ENCODE data around the gene FFAR2. TPM values are rescaled to one million over a fixed set of nuclear protein-coding genes. Genes with fewer than 3 reads are reported as not detected.

FFAR2 gene
- total RNA-seq, 1 experiment from 2014 or later = not detected

DNA sequence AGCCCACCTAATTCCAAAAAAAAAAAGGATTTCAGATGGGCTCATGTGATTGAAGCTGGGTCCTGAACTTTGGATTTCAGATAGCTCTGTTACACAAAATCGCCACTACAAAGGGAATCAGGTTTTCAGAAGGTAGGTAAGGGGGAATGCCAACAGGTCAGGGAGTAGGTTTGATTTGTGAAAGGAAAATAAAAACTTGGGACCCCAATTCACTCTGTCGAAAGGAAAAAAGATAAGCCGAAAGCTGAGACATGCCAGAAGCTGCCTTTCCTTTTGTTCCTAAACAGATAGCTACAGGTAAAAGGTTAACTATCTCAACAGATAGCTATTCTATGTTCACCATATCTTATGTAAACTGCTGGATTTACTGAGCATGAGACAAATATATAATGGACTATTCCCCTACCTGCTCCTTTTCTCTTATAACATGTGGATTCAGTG lies 38.2 kb downstream of the FFAR2 start:
- DNase-seq (ENCODE audit: low read depth) = no peak

DNA sequence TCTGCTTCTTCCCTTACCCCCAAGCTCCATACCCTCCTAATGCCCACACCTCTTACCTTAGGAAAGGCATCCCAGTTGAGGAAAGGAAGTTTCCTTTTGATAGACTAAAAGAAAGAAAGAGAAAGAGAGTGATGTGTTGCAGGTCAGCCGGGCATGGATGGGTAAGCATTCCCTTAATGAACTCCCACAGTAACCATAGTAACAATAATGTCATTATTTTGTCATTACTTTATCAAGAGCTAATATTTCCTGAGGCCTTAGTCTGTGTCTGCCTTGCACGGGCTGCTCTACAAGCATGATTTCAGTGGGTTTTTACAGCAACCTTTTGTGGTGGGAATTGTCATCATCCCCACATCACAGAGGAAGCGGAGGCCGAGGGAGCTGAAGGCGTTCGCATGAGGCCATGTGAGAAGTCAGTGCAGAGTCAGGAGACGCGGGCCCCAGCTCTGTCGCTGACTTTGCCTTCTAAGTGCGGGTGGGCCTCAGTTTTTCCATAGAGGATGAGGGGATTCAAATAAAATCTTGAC lies 39.7 kb downstream of the FFAR2 start:
- no peak for DNase-seq (ENCODE audit: low read depth)

DNA sequence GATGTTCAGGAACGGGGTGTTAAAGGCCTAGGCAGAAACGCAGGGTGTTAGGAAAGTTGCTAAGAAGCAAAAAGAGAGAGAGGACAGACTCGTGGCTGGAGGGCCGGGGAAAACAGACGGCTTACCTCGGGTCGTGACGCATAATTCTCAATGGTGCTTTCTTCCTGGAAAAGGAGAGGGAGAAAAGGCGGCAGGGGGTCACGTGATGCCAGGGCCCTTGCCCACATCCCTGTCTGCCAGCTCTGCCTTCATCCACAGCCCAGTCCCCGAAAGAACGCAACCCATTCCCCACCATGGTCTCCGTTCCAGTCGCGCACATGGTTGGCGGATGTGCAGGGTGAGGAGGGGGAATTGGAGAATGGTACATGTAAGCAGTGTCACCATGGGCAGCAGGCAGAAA lies 40.6 kb downstream of the FFAR2 start:
- no peak for DNase-seq (ENCODE audit: low read depth)

DNA sequence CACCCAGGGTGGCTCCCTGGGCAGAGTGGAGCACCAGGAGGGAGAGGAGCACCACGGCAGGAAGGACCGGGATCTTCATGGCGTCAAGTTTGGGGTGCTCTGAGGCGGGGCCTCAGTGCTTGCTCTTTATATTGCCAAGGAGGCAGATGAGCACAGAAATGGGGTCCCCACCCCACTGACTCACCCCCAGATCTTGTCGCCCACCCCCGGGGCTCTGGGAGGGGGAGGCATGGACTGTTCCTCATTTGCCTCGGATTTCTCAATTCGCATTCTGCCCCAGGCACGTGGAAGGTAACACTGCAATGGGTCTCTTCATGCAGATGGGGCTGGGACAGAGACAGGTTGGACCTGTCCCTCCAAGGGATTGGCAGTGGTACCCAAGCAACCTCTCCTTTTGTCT lies 42.3 kb downstream of the FFAR2 start, which contains the start of gene KRTDAP:
TSS of gene KRTDAP (minus strand) at position 101 of the 400 bp plus-strand sequence. CDS start at position 79, 22 bp downstream.
- DNase-seq (ENCODE audit: low read depth) = no peak

DNA sequence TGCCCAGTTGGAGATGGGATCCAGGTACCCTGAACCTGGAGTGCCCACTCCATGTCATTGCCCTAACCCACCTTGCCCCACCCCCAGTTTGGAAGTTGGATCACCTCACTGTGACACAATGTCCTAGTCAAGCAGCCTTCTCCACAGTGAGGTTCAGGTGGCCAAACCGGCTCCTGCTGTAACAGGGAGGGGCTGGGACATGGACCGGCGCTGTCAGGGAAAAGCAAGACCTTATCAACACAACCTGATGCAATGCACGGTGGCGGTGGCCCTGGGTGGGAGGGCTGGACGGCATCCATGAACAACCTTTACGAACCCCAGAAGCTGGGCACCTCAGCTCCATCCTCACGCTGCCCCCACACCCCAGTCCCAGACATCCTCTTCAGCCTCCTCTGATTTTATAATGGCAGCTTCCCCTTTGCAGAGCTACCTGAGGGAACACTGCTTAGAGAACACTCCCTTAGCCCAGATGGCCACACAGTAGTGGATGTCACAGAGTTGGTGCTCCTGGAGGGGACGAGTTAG lies 43.8 kb downstream of the FFAR2 start:
- no peak for DNase-seq (ENCODE audit: low read depth)

DNA sequence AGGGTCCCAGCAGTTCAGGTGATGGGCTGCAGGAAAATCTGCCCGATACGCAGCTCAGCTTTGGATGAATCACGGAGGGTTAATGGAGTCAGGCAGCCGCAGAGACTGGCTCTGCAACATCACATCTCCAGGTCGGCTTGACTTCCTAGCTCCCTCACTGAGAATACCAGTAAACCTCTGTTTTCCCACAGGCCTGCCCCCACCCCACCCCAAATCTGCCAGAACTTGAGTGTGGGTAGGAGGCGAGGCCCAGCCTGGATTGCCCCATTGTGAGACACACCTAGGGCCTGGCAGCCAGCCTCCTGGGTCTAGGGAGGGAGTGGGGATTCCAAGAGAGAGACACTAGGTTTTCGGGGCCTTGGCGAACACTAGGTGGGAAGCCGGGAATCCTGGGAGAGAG lies 45.9 kb downstream of the FFAR2 start:
- no peak for DNase-seq (ENCODE audit: low read depth)

DNA sequence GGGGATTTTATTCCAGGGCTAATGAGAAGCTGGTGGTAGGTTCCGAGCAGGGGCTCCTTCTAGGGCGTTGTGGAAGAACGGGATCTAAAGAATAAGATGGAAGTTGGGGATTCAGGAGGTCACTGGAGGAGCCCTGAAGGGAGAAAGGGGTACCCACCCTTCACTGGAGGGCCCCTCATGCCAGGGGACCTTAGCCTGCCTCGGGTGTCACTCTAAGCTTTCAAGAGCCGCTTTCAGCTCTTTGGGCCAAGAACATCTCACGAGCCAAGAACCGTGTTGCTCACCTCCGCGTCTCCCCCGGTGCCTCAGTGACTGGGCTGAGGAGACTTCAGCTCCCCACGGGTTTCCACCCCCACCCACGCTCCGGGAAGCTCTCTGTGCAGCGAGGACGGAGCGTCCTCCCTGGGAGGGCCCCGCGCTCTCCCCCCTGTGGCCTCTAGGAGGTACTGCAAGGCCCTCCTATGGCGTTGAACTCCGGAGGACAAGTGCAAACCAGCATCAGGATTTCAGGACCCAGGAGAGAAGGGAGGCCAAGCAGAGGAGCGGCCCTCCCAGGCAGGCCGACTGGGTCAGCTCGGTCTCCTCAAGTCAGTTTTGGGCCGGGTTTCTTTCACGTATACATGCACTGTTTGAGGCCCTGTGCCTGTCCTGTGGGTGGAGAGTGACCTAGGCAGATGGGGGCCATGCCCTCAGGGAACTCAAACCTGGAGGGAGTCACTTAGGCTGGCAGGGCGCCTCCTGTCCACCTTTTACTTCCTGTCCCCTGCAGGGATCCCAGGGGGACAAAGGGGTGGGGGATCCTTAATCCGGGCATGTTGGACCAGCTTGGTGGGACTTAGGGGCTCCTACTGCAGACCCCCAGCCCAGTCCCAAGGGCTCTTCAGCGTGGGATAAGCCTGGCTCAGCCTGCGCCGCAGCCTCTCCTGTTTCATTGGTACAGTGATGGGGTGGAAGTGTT lies 47.3 kb downstream of the FFAR2 start:
- DNase-seq (ENCODE audit: low read depth) = peak; percentile 58

DNA sequence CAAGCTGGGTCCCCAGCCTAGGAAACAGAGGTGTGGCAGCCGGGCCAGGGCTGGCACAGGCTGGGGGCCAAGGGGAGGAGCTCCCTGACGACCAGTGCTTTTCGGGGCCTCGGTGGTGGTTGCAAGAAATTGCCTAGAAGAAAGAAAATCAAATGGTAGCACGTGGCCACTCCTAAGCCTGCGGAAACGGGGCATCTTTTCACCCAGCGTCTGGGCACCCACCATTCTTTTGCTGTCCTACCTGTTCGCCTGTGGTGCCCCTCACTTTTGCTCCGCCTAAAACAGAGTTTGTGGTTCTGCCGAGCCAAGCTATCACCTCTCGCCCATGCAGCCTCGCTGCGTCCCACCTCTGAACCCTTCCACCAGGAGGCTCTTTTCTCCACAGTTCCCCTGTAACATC lies 49.3 kb downstream of the FFAR2 start:
- DNase-seq (ENCODE audit: low read depth) = no peak

DNA sequence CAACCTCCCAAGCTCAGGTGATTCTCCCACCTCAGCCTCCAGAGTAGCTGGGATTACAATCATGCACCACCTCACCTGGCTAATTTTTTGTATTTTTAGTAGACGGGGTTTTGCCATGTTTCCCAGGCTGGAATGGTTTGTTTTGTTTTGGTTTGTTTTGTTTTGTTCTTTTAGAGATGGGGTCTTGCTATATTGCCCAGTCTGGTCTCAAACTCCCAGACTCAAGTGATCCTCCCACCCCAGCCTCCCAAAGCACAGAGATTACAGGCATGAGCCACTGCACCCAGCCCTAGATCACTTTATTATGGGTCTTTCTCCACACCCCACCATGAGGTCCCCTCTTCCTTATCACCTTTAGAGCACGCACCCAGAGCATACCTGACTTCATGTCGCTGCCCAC lies 50.2 kb downstream of the FFAR2 start:
- no peak for DNase-seq (ENCODE audit: low read depth)

DNA sequence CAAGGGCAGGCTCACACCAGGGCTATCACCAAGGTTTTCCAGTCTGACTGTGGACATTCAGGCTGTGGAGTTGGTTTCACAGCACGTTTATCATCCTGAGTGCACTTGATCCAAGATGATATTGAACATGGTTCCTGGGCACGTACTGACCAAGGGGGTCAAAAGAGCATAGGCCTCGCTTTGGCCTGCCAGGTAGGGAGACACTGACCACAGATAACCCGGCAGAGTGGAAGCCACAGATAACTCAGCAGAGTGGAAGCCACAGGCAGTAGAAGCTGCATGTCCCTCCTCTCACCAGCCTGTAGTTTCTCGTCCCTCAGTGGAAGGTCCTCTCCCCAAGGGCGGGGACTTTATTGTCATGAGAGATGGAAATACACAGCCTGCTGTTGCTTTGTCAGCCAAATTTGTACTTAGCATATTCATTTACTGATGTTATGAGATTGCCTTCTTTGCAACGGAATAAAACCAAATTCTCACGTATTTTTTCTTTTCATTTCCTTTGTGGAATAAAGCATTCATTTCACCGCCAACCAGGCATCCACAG lies 51.0 kb downstream of the FFAR2 start:
- DNase-seq (ENCODE audit: low read depth) = no peak

DNA sequence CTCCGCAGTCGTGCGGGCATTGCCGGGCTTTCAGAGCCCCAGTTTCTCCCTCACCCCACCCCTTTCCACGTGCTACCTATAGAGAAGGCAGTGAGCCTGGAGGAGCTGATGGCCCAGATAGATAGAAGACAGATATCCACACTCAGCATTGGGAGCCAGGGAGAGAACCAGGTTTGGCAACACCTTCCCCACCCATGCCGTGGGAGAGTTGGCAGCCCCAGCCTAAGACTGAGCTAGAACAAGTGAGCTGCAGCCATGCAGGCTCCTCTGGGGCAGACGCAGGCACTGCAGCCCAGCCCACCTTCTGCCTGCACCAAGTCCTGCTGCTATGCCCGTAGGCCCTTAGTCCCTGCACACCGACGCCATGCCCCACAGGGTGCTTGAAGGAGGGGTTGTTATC lies 52.6 kb downstream of the FFAR2 start:
- no peak for DNase-seq (ENCODE audit: low read depth)

Other genes starting within 250 kb of the FFAR2 start
- gene FAM187B, start 219.5 kb upstream of the FFAR2 start, total RNA-seq (2014; rRNA removed; shearing (Covaris generic)) = not detected in 2 replicates
- 1.8 TPM in 2 replicates for gene LSR, start 199.3 kb upstream of the FFAR2 start, total RNA-seq (2014; rRNA removed; shearing (Covaris generic))
- gene USF2, start 179.3 kb upstream of the FFAR2 start, total RNA-seq (2014; rRNA removed; shearing (Covaris generic)) = 33.9 and 37.4 TPM in 2 replicates
- not detected in 2 replicates for gene HAMP, start 165.7 kb upstream of the FFAR2 start, total RNA-seq (2014; rRNA removed; shearing (Covaris generic))
- gene MAG, start 156.1 kb upstream of the FFAR2 start, total RNA-seq (2014; rRNA removed; shearing (Covaris generic)) = not detected in 2 replicates
- gene CD22, start 119.1 kb upstream of the FFAR2 start, total RNA-seq (2014; rRNA removed; shearing (Covaris generic)) = 0.20 and 0.24 TPM in 2 replicates
- not detected in 2 replicates for gene FFAR1, start 100.4 kb upstream of the FFAR2 start, total RNA-seq (2014; rRNA removed; shearing (Covaris generic))
- gene FFAR3, start 89.8 kb upstream of the FFAR2 start, total RNA-seq (2014; rRNA removed; shearing (Covaris generic)) = not detected in 2 replicates
- not detected in 2 replicates for gene GPR42, start 77.2 kb upstream of the FFAR2 start, total RNA-seq (2014; rRNA removed; shearing (Covaris generic))
- not detected in 2 replicates for gene KRTDAP, start 42.2 kb downstream of the FFAR2 start, total RNA-seq (2014; rRNA removed; shearing (Covaris generic))
- gene DMKN, start 65.4 kb downstream of the FFAR2 start, total RNA-seq (2014; rRNA removed; shearing (Covaris generic)) = 2.9 TPM in 1 of 2 replicates, not detected in the other
- gene SBSN, start 80.1 kb downstream of the FFAR2 start, total RNA-seq (2014; rRNA removed; shearing (Covaris generic)) = not detected in 2 replicates
- 0.20 TPM in 1 of 2 replicates, not detected in the other for gene GAPDHS, start 85.2 kb downstream of the FFAR2 start, total RNA-seq (2014; rRNA removed; shearing (Covaris generic))
- gene TMEM147, start 97.4 kb downstream of the FFAR2 start, total RNA-seq (2014; rRNA removed; shearing (Covaris generic)) = 133 and 153 TPM in 2 replicates
- 0.12 TPM in 1 of 2 replicates, not detected in the other for gene ATP4A, start 115.4 kb downstream of the FFAR2 start, total RNA-seq (2014; rRNA removed; shearing (Covaris generic))
- gene PMIS2, start 137.9 kb downstream of the FFAR2 start, total RNA-seq (2014; rRNA removed; shearing (Covaris generic)) = not detected in 2 replicates
- gene HAUS5, start 164.5 kb downstream of the FFAR2 start, total RNA-seq (2014; rRNA removed; shearing (Covaris generic)) = 9.7 and 9.8 TPM in 2 replicates
- 90.8 and 103 TPM in 2 replicates for gene RBM42, start 180.8 kb downstream of the FFAR2 start, total RNA-seq (2014; rRNA removed; shearing (Covaris generic))
- 0.39 and 1.1 TPM in 2 replicates for gene ETV2, start 193.5 kb downstream of the FFAR2 start, total RNA-seq (2014; rRNA removed; shearing (Covaris generic))
- 619 and 745 TPM in 2 replicates for gene COX6B1, start 200.1 kb downstream of the FFAR2 start, total RNA-seq (2014; rRNA removed; shearing (Covaris generic))
- 0.29 TPM in 1 of 2 replicates, not detected in the other for gene UPK1A, start 218.3 kb downstream of the FFAR2 start, total RNA-seq (2014; rRNA removed; shearing (Covaris generic))